Measurements from ENCODE around the gene MFSD6. TPM values are rescaled to one million over a fixed set of nuclear protein-coding genes. Genes with fewer than 3 reads are reported as not detected.

MFSD6 gene
- polyA plus RNA-seq, 1 donor: 17.7 TPM

DNA sequence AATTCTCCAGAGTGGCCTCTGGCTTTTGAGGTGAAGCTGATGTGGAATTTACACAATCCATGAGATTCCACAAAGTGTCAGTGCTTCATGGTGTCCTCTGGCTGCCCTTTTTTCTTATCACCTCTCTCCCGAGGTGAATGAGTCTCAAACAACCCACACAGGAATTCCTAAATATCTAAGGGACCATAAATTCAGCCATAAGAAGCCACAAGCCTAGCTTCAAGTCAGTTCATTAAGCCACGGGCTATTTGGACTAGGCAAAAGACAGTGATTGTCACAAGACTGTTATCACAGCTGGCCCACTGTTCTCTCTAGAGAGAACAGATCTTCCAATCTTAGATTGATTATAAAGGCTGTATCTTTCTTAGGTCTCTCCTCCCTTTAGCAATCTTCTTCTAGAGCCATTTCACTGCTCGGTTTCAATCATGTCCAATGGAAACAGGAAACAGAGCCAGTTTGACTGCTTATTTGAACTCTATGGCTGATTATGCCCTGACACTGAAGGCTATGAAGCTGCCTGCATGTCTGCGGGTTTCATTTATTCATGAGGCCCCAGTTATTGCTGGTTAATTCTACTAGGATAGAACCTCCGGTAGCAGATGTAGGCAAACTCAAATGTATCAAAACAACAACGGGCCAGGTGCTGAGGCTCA is 122.2 kb downstream of the MFSD6 start:
- DNase-seq: no peak

DNA sequence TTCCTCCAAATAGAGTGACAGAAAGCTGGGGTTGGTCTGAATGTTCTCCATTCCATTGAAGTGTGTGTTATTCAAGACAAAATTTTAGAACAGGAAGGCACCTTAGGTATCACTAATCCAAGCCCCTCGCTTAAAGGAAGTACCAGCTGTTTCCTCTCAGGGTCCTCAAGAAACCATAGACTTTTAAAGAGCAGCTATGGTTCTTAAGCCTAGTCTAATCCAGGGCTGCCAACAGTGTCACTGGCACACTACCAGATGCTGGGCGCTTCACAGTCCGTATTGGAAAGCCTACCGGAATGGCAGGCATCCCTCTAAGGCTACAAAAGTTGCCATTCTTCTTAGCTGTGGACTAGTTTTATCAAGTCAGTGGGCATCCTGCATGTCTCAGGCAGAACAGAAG is 124.4 kb downstream of the MFSD6 start:
- no peak for DNase-seq

DNA sequence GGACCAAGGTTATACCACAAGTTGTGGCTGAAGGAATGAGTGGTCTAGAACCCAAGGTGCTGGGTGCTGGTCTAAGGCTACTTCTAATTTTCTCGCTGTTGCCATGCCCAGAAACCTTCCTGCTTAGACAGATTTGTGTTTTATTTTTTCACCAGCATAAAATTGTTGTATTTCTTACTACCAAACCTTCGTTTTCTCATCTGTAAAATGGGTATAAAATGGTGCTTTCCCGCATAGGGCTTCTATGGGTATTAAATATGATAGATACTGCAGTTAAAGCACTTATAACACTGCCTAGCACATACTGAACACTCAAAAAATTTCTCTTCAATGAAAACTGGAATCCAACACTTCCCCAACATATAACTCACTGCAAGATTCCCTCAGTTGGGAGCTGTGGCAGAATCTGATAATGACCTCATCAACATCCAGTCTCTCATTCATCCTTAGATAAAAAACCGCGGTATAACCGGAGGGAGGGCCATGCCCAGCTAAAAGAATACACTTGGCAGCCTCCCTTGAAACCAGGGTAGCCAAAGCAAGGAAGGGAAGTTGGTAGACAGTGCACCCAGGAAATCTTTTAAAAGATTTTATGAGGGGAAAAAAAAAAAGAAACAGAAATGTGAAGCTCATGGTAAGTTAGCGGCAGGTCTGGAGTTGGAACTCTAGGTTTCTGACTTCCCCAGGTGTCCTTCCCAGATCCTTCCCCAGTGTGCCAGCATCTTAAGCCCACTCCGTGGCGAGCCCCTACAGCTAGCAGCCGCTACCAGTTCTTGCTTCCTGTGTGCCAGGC is 125.2 kb downstream of the MFSD6 start:
- no peak for DNase-seq

DNA sequence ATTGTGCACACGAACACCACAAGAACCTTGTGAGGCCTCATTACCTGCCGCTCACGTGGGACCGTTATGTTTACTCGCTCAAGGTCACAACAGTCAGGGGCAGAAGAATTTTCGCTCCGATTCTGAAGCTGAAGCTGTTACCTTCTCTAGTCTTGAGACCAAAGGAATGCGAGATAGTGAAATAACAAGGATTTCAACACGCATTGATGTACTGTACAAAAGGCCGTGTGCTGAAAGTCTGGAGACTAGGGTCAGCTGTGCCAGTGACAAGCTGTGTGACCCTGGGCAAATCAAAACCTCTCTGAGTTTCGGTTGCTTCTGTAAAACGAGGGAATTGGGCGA is 125.8 kb downstream of the MFSD6 start:
- peak; percentile 42 for DNase-seq

DNA sequence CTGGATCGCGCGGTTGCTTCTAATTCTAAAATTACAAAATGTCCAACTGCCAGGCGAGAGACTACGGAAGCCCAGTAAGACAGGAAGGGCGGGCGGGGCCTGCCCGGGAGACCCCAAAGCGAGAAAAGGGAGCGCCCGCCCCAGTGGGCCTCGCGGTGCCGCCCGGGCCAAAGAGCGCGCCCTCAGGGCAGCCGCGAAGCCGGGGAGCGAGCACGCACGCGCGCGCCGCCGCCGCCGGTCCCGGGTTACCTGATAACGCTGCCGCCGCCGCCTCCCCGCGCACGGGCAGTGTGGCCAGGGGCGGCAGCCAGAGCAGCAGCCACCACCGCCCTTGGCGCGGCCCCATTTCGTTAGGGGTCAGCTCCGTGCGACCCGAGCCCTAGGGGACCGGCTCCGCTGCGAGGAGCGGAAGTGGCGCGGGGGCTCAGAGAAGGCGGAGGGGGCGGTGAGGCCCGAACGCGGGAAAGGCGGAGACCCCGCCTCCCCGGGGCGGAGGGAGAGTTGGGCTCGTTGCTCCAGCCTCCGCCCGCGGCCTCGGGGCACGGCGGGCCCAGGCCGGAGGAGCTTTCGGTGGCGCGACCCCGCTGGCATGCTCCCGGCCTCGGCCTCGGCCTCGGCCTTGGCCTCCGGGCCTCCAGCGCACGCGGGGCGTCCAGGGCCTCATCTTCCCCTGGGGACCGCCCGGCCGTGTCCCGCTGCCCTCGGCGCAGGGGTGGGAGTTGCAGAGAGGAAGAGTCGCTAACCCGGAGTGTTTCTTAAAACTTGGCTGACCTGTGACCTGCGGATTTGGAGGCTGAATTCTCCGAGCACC is 126.4 kb downstream of the MFSD6 start, which contains the start of gene NEMP2:
TSS of gene NEMP2 (minus strand) at position 413 of the 811 bp plus-strand sequence. CDS start at position 346, 67 bp downstream.
- DNase-seq: peak; percentile 78

DNA sequence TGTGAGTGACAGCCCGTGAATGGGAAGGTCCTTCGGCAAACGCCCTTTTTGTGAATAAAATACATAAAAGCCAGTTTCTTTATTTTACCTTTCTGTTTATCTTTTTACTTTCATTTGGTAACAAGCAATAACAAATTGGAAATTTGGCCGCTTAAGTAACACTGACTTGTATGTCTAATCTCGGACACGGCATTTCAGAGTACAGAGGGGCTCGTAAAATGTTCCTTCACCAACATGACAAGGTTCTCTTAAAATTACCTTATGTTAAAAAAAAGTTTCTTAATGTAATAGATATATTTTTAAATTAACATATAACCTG is 126.9 kb downstream of the MFSD6 start:
- DNase-seq: no peak

DNA sequence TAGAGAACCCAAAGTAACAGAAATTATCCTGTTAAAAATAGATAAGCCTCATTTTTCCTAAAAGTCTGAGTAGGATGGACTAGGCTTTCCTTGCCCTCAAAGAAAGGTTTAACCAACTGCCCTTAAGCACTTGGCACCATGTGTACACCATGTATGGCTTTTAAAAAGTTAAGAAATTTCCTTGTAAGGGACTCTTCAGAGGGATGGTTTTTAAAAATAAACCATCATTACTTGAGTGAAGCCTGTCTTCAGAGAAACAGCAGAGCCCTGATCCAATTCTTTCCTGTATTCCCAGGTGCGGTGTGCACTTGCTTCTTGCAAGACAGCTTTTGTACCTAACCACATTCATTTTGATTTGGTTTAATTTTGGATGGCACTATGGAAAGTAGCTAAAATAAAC is 127.4 kb downstream of the MFSD6 start:
- no peak for DNase-seq

DNA sequence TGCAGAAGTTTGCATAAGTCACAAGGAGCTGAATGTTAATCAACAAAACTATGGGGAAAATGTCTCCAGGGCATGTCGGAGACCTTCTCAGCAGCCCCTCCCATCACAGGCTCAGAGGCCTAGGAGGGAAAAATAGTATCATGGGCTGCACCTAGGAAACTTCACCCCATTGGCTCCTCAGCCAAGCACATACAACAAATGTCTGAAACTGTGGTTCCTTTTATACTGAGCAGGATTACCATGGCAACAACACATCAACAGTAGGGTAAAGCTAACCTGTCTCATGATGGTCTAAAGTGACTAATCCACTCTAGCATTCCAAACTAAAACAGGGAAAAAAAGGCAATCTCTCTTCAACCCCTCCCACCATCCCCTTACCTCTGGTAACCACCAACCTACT is 129.6 kb downstream of the MFSD6 start:
- no peak for DNase-seq

DNA sequence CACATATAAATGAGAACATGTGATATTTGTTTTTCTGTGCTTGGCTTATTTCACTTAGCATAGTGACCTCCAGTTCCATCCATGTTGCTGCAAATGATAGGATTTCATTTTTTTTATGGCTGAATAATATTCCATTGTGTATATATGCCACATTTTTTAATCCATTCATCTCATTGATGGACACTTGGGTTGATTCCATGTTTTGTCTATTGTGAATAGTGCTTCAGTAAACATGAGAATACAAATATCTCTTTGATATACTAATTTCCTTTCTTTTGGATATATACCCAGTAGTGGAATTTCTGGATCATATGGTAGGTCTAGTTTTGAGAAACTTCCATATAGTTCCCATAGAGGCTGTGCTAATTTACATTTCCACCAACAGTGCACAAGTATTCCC is 130.0 kb downstream of the MFSD6 start:
- no peak for DNase-seq

DNA sequence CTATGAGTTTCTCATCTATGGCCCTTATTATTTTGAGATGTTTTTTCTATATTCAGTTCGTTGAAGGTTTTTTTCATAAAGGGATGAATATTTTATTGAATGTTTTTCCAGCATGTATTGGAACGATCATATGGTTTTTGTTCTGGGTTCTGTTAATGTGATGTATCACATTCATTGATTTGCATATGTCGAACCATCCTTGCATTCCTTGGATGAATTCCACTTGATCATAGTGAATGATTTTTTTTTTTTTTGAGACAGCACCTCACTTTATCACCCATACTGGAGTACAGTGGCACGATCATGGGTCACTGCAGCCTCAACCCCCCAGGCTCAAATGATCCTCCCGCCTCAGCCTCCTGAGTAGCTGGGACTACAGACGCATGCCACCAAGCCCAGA is 131.9 kb downstream of the MFSD6 start:
- DNase-seq: no peak

DNA sequence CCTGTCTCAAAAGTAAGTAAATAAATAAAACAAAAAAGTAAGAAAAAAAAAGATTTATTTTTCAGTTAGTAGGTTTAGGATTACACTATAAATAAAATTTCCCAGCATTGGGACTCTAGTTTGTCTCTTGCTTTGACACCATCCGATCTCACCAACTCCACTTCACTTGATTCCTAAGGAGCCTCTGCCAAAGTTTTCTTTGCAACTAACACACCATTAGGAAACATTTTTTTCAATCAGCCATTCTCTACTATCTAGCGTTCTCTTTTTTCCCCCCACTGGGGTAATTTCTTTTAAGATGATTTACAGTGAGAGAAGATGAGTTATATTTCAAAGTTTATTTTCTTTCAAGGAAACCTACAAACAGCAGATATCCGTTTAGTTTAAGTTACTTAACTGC is 136.9 kb downstream of the MFSD6 start:
- no peak for DNase-seq

DNA sequence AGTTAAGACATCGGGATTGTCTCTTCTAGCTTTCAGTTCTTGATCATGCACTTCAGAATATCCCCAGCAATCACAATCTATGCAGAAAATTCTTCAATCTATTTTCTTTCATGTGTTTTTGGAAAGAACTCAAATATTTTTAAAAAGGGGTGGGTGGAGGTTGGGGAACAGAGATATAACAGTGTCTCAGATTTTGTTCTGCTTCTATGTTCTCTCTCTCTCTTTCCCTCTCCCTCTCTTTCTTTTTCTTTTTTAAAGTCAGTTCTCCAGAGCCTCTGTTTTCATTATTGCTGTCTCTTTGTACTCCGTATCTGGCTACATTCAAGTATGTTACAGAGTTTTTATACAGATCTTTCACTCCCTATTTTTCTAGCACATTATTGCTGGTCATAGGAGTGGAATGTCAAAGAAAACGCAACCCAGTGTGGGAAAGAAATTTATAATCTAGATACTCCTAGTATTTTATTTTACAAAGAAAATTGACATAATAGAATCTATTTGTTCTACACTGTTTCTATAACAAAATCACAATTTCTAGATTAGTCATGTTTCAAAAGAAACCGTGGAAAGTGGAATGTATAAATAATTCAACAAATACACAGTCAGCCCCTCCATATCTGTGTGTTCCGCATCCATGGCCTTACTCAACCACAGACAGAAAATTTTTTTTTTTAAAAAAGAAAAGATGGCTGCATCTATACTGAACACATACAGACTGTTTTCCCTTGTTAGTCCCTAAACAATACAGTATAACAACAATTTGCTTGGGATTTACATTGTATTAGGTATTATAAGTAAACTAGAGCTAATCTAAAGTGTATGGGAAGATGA is 137.6 kb downstream of the MFSD6 start:
- DNase-seq: no peak

DNA sequence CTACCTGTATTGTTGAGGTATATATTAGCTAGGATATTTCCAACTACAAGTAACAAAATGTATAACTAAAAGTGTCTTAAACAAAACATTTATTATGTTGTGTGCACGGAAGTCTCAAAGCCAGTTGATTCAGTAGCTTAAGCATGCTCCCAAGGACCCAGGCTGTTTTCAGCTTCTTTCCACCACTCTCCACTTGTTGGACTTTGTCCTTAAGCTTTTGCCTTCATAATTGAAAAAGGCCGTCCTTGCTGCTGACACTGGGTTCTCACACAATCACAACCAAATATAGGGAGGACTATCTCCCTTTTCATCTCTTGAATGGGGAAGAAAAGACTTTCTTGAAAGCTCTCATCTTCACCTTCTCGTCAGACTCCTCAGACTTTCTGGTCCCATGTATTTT is 138.6 kb downstream of the MFSD6 start:
- no peak for DNase-seq

DNA sequence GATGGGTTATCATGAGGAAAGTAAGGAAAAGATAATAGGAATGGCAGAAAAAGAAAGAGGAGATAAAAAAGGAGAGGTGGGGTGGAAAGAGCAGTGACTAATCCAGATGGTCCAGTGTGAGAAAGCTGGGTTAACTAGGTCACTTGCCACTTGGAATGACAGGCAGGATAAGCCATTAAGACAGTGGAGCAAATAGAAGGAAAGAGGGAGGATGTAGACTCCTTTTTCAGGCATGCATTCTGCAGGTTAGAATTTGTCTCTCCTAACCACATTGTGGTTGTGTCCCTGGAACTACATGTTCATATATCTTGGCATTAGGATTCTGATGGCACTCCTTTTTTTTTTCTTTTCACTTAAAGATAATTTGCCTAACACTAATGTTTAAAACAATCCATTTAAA is 139.7 kb downstream of the MFSD6 start:
- DNase-seq: no peak

DNA sequence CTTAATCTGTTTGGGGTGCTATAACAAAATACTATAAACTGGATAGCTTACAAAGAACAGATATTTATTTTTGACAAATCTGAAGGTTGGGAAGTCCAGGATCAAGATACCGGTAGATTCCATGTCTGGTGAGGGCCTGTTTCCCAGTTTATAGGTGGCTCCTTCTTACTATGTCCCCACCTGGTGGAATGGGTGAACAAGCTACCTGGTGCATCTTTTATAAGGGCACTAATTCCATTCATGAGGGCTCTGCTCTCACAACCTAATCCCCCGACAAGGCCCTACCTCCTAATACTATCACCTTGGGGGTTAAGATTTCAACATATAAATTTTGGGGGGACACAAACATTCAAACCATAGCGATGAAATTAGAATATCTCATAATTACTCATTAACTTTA is 142.0 kb downstream of the MFSD6 start:
- DNase-seq: no peak

Other genes with a start within 250 kb of the MFSD6 start
- gene HIBCH, start 88.5 kb upstream of the MFSD6 start, polyA plus RNA-seq (ENCODE audit: insufficient read length): 110 TPM
- gene INPP1, start 64.8 kb upstream of the MFSD6 start, polyA plus RNA-seq (ENCODE audit: insufficient read length): 18.6 TPM
- gene NEMP2, start 126.4 kb downstream of the MFSD6 start, polyA plus RNA-seq (ENCODE audit: insufficient read length): 14.5 TPM
- 75.5 TPM for gene NAB1, start 240.7 kb downstream of the MFSD6 start, polyA plus RNA-seq (ENCODE audit: insufficient read length)